ENCODE data around the gene MPZL3.

GRCh38 chr11:118275176-118275575 is 23.0 kb upstream of the MPZL3 start:
- TF ChIP-seq POLR2A (IDR thresholded peaks at IDR 0.05) (no peak), CTCF (IDR thresholded peaks at IDR 0.05) (no peak)

Measured in adrenal gland (tissue), 5 donors.